NOMO-1 treated with dmso at 0.1 percent for 144 hours (cell line): ENCODE measurements around the gene ZNF837.
"Not testable (repeated sequence)": the region's sequence is repeated elsewhere in the genome, so short reads cannot be mapped to it uniquely, and the experiment has no call there.

Experiments used
- DNase-seq: peaks from one replicate; lab custom pipeline; 2025; ENCODE audit not compliant: unreplicated experiment; lab: John Stamatoyannopoulos, UW

Gene ZNF837

DNA sequence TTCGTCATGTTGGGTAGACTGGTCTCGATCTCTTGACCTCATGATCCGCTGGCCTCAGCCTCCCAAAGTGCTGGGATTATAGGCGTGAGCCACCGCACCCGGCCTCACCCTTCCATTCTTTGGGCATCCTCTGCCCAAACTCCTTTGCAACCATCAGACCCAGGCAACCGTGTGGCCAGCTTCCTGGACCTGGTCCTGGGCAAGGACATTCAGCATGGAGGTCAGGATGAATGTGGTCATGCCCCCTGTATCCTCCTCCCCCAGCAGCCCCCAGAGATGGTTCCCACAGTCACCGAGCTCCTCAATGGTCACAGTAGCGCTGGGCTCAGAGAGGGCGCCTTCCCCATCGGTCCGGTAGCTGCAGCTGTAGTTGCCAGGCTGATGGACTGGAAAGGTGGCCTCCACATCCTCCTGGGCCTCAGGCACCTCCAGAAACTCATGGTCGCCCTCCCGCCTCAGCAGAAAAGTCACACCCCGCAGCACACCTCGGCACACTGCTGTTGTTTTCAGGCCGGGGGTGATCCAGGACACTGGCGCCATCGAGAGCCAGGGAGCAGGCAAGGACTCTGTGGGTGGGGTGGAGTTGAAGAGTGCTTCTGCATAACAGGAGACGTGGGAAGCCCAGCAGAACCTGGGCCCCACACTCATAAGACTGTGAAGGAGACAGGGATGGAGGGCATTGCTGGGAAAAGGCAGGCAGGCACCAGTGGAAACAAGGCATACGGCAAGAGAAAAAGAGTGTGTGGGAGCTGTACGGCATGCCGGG lies 28.7 kb downstream of the ZNF837 start:
- DNase-seq = no peak

DNA sequence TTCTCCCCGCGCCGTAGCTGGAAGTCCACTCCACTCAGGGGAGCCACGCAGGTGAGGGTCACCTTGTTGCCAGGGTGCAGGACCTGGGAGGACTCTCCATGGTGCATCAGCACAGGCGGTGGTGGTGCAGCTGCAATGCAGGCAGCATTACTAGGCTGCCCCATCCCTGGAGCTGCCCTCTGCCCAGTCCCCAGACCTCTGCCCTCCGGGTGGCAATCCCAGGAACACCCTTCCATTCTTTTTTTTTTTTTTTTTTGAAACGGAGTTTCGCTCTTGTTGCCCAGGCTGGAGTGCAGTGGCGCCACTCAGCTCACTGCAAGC lies 29.3 kb downstream of the ZNF837 start:
- DNase-seq = no peak

GRCh38 chr19:58350871-58351557 lies 29.8 kb downstream of the ZNF837 start:
- DNase-seq = no peak

- DNase-seq = no peak
Observed at GRCh38 chr19:58350001-58350861, 30.6 kb downstream of the ZNF837 start.

GRCh38 chr19:58349590-58349989 lies 31.2 kb downstream of the ZNF837 start:
- DNase-seq = no peak

DNA sequence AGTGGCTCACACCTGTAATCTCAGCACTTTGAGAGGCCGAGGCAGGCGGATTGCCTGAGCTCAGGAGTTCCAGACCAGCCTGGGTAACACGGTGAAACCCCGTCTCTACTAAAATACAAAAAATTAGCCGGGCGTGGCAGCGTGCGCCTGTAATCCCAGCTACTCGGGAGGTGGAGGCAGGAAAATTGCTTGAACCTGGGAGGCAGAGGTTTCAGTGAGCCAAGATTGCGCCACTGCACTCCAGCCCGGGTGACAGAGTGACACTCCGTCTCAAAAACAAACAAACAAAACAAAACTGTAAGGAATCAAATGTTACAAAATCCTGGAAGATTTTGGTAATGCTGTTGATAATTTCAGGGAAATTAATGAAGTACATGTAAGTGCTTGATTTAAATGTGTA lies 32.8 kb downstream of the ZNF837 start:
- DNase-seq = not testable (repeated sequence)

- peak; percentile 69 for DNase-seq
Observed at GRCh38 chr19:58346961-58347929, 33.6 kb downstream of the ZNF837 start.

DNA sequence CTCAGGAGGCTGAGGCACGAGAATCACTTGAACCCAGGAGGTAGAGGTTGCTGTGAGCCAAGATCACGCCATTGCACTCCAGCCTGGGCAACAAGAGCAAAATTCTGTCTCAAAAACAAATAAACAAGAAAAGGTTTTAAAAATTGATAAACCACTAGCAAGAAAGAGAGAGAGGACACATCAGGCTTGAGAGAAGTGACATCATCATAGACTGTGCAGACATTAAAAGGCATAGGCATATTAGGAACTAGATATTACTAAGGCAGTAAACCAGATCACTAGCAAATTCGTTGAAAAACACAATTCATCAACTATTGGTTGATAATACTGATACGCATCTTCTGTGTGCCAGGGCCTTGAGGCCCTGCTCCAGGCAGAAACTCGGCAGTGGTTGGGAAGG lies 35.3 kb downstream of the ZNF837 start:
- no peak for DNase-seq

GRCh38 chr19:58338825-58339558 lies 41.8 kb downstream of the ZNF837 start:
- DNase-seq = no peak

DNA sequence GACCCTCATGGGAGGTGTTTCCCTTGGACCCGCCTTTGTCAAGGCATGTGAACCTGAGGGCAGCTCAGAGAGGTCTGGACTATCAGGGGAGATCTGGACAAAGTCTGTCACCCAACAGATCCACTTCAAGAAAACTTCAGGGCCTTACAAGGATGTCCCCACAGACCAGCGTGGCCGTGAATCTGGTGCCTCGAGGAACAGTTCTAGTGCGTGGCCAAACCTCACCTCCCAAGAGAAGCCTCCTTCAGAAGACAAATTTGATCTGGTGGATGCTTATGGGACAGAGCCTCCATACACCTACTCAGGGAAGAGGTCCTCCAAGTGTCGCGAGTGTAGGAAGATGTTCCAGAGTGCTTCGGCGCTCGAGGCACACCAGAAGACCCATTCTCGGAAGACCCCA lies 42.5 kb downstream of the ZNF837 start:
- DNase-seq = no peak

DNA sequence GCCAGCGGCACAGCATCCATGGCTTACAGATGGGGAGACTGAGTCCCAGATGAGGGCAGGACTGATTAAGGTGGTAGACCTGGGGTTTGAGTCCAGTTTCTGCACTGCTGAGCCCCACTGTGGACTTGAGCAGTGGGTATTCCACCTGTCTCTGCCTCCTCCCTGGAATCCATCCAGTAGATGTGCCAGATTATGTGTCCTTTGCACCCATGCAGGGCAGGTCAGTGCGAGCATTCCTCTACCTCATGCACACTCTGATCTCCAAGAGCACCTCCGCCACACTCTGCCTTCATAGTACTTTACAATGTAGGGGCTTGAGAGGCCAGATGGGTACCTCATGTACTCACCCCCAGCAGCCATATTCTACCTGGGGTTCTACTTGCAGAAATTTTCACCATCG lies 44.0 kb downstream of the ZNF837 start:
- DNase-seq = no peak

DNA sequence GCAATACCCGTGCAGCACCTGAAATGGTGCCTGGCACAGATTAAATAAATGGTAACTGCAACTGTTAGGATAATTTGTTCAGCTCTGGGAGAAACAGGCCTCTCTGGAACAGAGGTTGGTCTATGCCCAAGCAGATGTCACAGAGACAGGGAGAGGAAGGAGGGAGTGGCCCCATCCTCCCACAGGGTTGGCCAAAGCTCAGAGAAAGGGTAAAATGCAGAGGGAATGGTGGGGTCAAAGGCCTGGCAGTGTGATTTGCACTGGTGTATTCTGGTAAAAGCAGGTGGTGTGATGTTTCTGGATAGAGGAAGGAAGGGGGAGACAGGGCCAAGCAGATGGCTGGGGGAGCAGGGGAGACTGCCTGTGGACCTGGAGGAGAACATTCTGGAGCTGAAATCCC lies 44.6 kb downstream of the ZNF837 start:
- no peak for DNase-seq

GRCh38 chr19:58335630-58336029 lies 45.2 kb downstream of the ZNF837 start:
- no peak for DNase-seq

GRCh38 chr19:58334691-58335249 lies 46.1 kb downstream of the ZNF837 start:
- no peak for DNase-seq

GRCh38 chr19:58332697-58333096 lies 48.1 kb downstream of the ZNF837 start:
- DNase-seq = no peak

GRCh38 chr19:58330458-58330857 lies 50.4 kb downstream of the ZNF837 start:
- no peak for DNase-seq

DNA sequence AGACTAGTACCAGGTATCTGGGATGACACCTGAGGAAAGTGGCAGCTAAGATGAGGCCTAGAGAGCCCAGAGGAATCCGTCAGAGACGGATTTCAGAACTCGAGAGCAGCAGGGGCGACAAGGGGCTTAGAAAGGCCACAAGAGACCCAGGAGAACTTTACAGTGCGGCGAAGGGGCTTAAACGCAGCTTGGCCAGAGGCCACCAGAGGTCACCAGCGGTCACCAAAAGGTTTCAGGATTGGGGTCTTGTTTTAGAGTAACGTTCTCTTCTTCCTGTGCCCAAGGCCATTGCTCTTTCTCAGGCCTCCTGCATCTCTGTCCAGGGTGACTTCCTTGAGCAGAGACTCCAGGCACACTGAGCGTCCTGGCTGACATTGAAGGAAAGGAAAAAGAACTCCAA lies 51.8 kb downstream of the ZNF837 start:
- peak; percentile 16 for DNase-seq

DNA sequence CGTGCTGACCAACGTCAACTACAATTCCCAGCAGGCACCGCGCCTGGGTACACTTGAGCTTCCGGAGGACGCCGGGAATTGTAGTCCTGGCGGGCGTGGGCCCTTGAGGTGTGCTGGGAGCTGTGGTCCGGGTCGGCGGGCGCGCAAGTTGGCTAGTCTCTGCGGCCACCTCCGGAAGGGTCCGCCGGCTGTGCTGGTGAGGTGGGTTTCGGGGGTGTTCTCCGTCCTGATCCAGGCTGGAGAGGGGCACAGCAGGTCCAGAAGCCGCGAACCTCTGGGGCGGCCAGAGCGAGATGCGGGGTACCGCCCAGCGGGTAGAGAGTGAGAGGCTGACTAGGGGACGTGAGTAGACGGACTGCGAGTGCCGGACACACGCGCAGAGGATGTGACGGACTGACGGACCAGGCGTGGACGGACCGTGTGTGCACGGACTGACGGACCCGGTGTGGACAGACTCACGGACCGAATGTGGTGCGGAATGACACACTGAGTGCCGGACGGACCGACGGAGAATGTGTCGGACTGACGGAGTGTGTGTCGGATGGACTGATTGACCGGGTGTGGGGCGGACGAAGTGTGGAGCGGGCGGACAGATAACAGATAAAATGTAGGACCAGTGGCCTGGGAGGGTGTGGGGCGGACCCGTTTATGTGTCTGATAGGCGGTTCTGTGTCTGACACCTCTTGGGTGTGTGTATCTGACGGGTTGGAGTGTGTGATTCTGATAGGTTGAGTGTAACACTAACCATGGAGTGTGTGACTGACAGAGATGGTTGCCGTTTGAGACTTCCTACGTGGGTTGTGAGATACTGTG lies 53.7 kb downstream of the ZNF837 start, which contains the start of gene ZSCAN22:
Gene ZSCAN22 (plus strand): TSS at position 81 of the 813 bp plus-strand sequence. CDS start 7,809 bp downstream, outside the sequence.
- DNase-seq = peak; percentile 93

GRCh38 chr19:58326501-58326913 lies 54.3 kb downstream of the ZNF837 start:
- no peak for DNase-seq
